GDM1 (cell line): ENCODE results near the gene CTSC.

Experiments
- DNase-seq: peaks from one replicate; lab custom pipeline; 2025; lab: John Stamatoyannopoulos, UW

CTSC gene

GRCh38 chr11:88337181-88337986 is at the start of gene CTSC:
Gene CTSC, minus strand, starts transcription at chr11:88337736. Its CDS starts 64 bp downstream, at chr11:88337672.
- DNase-seq = peak; percentile 89

GRCh38 chr11:88384669-88385005 is 47.1 kb upstream of the CTSC start:
- no peak for DNase-seq

- DNase-seq = no peak
These were observed 46.6 kb upstream of the CTSC start for GRCh38 chr11:88384004-88384668.

GRCh38 chr11:88383447-88383846 is 45.9 kb upstream of the CTSC start:
- no peak for DNase-seq

- no peak for DNase-seq
These were observed 41.6 kb upstream of the CTSC start for GRCh38 chr11:88379130-88379529.

- DNase-seq = no peak
These were observed 41.0 kb upstream of the CTSC start for GRCh38 chr11:88378422-88379066.

GRCh38 chr11:88377646-88378045 is 40.1 kb upstream of the CTSC start:
- no peak for DNase-seq

- DNase-seq = no peak
These were observed 39.6 kb upstream of the CTSC start for GRCh38 chr11:88377144-88377543.

GRCh38 chr11:88375927-88376470 is 38.5 kb upstream of the CTSC start:
- DNase-seq = no peak

GRCh38 chr11:88370782-88371181 is 33.2 kb upstream of the CTSC start:
- DNase-seq = no peak

GRCh38 chr11:88367310-88367709 is 29.8 kb upstream of the CTSC start:
- DNase-seq = no peak

- DNase-seq = no peak
These were observed 26.1 kb upstream of the CTSC start for GRCh38 chr11:88363648-88364065.

GRCh38 chr11:88363004-88363403 is 25.5 kb upstream of the CTSC start:
- DNase-seq = no peak

GRCh38 chr11:88360141-88360540 is 22.6 kb upstream of the CTSC start:
- no peak for DNase-seq

GRCh38 chr11:88359541-88359940 is 22.0 kb upstream of the CTSC start:
- peak; percentile 22 for DNase-seq

- DNase-seq = no peak
These were observed 21.6 kb upstream of the CTSC start for GRCh38 chr11:88359114-88359513.

- DNase-seq = no peak
These were observed 20.5 kb upstream of the CTSC start for GRCh38 chr11:88358040-88358431.

- DNase-seq = no peak
These were observed 19.9 kb upstream of the CTSC start for GRCh38 chr11:88357323-88358039.

- DNase-seq = no peak
These were observed 18.4 kb upstream of the CTSC start for GRCh38 chr11:88355887-88356286.

GRCh38 chr11:88354912-88355311 is 17.4 kb upstream of the CTSC start:
- no peak for DNase-seq

- DNase-seq = no peak
These were observed 16.4 kb upstream of the CTSC start for GRCh38 chr11:88353835-88354496.

GRCh38 chr11:88353386-88353785 is 15.8 kb upstream of the CTSC start:
- DNase-seq = no peak
